Subcutaneous abdominal adipose tissue (tissue), 5 donors: Measurements from ENCODE around the gene SCGB3A1.
A peak's percentile ranks its signal among the peaks of the same experiment; 100 is the strongest.

Experiments used
- H3K27ac ChIP-seq: one replicate; pipeline ENCODE4 v1.7.0; 2013; ENCODE audit warnings: low read depth, mild to moderate bottlenecking, inconsistent platforms, low read length, moderate library complexity
- H3K27me3 ChIP-seq, 5 donors: one replicate each; pipeline ENCODE4 v1.7.0; 2013; ENCODE audit warnings: low read length in 5 of 5, inconsistent platforms in 1 of 5; ENCODE audit not compliant: control insufficient read depth in 5 of 5, insufficient read depth in 4 of 5
- H3K36me3 ChIP-seq, 5 donors: one replicate each; pipeline ENCODE4 v1.7.0; 2013; ENCODE audit warnings: low read length in 5 of 5; ENCODE audit not compliant: control insufficient read depth in 5 of 5, insufficient read depth in 5 of 5
- H3K4me1 ChIP-seq, 5 donors: one replicate each; pipeline ENCODE4 v1.7.0; 2013; ENCODE audit warnings: low read length in 5 of 5, mild to moderate bottlenecking in 3 of 5, moderate library complexity in 1 of 5; ENCODE audit not compliant: control insufficient read depth in 5 of 5, insufficient read depth in 5 of 5
- H3K4me3 ChIP-seq, 5 donors: one replicate each; pipeline ENCODE4 v1.7.0; 2013; ENCODE audit warnings: low read length in 5 of 5, low read depth in 1 of 5
- H3K9ac ChIP-seq, 5 donors: one replicate each; pipeline ENCODE4 v1.7.0; 2013; ENCODE audit warnings: low read length in 5 of 5, mild to moderate bottlenecking in 4 of 5, moderate library complexity in 3 of 5
- H3K9me3 ChIP-seq, 5 donors: one replicate each; pipeline ENCODE4 v1.7.0; 2013; ENCODE audit warnings: low read length in 5 of 5; ENCODE audit not compliant: control insufficient read depth in 5 of 5
- donor health status: healthy.
- donor health status: healthy.
- donor health status: healthy.
- donor health status: healthy.
- donor health status: healthy.

Gene SCGB3A1

GRCh38 chr5:180589771-180590542, 1.3 kb downstream of the SCGB3A1 start:
- H3K36me3 ChIP-seq = no peaks in the 10 kb centered on the region
- peak overlapping the region in 3 of 5 donors; percentile 22 to 55 (median 52) for H3K4me3 ChIP-seq
- no peak overlapping the region for H3K27ac ChIP-seq
- H3K9ac ChIP-seq = no peak overlapping the region
- H3K9me3 ChIP-seq = no peaks in the 10 kb centered on the region
- H3K27me3 ChIP-seq = peaks cover 17 to 44% (median 22%) of the 10 kb centered on the region in 5 donors
- H3K4me1 ChIP-seq = peaks cover 0 to 21% (median 14%) of the 10 kb centered on the region in 5 donors

GRCh38 chr5:180586870-180587269, 4.4 kb downstream of the SCGB3A1 start:
- no peak overlapping the region for H3K9ac ChIP-seq
- peaks cover 17 to 30% (median 18%) of the 10 kb centered on the region in 5 donors for H3K27me3 ChIP-seq
- H3K4me1 ChIP-seq = peaks cover 0 to 21% (median 14%) of the 10 kb centered on the region in 5 donors
- no peaks in the 10 kb centered on the region for H3K36me3 ChIP-seq
- no peak overlapping the region for H3K4me3 ChIP-seq
- H3K9me3 ChIP-seq = peaks cover 0 to 3% (median 0%) of the 10 kb centered on the region in 5 donors
- no peak overlapping the region for H3K27ac ChIP-seq

- no peaks in the 10 kb centered on the region for H3K36me3 ChIP-seq
- peaks cover 0 to 15% (median 8%) of the 10 kb centered on the region in 5 donors for H3K4me1 ChIP-seq
- H3K4me3 ChIP-seq = no peak overlapping the region
- no peak overlapping the region for H3K27ac ChIP-seq
- H3K9me3 ChIP-seq = peaks cover 0 to 3% (median 0%) of the 10 kb centered on the region in 5 donors
- H3K9ac ChIP-seq = no peak overlapping the region
- H3K27me3 ChIP-seq = peaks cover 17 to 30% (median 17%) of the 10 kb centered on the region in 5 donors
Measured at GRCh38 chr5:180586204-180586603, 5.1 kb downstream of the SCGB3A1 start.

GRCh38 chr5:180583738-180584137, 7.6 kb downstream of the SCGB3A1 start:
- H3K27ac ChIP-seq = no peak overlapping the region
- no peak overlapping the region for H3K9ac ChIP-seq
- H3K9me3 ChIP-seq = peaks cover 0 to 3% (median 0%) of the 10 kb centered on the region in 5 donors
- no peaks in the 10 kb centered on the region for H3K36me3 ChIP-seq
- H3K4me1 ChIP-seq = no peaks in the 10 kb centered on the region
- H3K4me3 ChIP-seq = no peak overlapping the region
- peaks cover 0 to 8% (median 3%) of the 10 kb centered on the region in 5 donors for H3K27me3 ChIP-seq

GRCh38 chr5:180580681-180581080, 10.6 kb downstream of the SCGB3A1 start:
- Histone ChIP-seq H3K27ac (no peak overlapping the region), H3K36me3 (peaks cover 5 to 14% (median 6%) of the 10 kb centered on the region in 5 donors), H3K27me3 (no peaks in the 10 kb centered on the region), H3K4me3 (no peak overlapping the region), H3K9ac (no peak overlapping the region), H3K9me3 (peaks cover 0 to 3% (median 0%) of the 10 kb centered on the region in 5 donors), H3K4me1 (no peaks in the 10 kb centered on the region)

- Histone ChIP-seq H3K27ac (no peak overlapping the region), H3K4me3 (no peak overlapping the region), H3K27me3 (no peaks in the 10 kb centered on the region), H3K4me1 (no peaks in the 10 kb centered on the region), H3K9ac (no peak overlapping the region), H3K9me3 (no peaks in the 10 kb centered on the region), H3K36me3 (peaks cover 33 to 53% (median 37%) of the 10 kb centered on the region in 5 donors)
Measured at GRCh38 chr5:180575571-180575970, 15.7 kb downstream of the SCGB3A1 start.

GRCh38 chr5:180568914-180569313, 22.4 kb downstream of the SCGB3A1 start:
- no peak overlapping the region for H3K4me3 ChIP-seq
- no peaks in the 10 kb centered on the region for H3K27me3 ChIP-seq
- H3K4me1 ChIP-seq = no peaks in the 10 kb centered on the region
- peaks cover 46 to 74% (median 47%) of the 10 kb centered on the region in 5 donors for H3K36me3 ChIP-seq
- no peaks in the 10 kb centered on the region for H3K9me3 ChIP-seq
- no peak overlapping the region for H3K9ac ChIP-seq
- no peak overlapping the region for H3K27ac ChIP-seq

GRCh38 chr5:180563994-180564393, 27.3 kb downstream of the SCGB3A1 start:
- Histone ChIP-seq H3K9me3 (no peaks in the 10 kb centered on the region), H3K9ac (no peak overlapping the region), H3K27me3 (no peaks in the 10 kb centered on the region), H3K4me1 (no peaks in the 10 kb centered on the region), H3K36me3 (peaks cover 24 to 42% (median 27%) of the 10 kb centered on the region in 5 donors), H3K27ac (no peak overlapping the region), H3K4me3 (no peak overlapping the region)

- H3K4me1 ChIP-seq = no peaks in the 10 kb centered on the region
- H3K27me3 ChIP-seq = no peaks in the 10 kb centered on the region
- no peak overlapping the region for H3K27ac ChIP-seq
- H3K9ac ChIP-seq = no peak overlapping the region
- H3K9me3 ChIP-seq = no peaks in the 10 kb centered on the region
- H3K4me3 ChIP-seq = no peak overlapping the region
- H3K36me3 ChIP-seq = peaks cover 7 to 30% (median 14%) of the 10 kb centered on the region in 5 donors
Measured at GRCh38 chr5:180558232-180558631, 33.1 kb downstream of the SCGB3A1 start.

- H3K4me1 ChIP-seq = no peaks in the 10 kb centered on the region
- H3K27me3 ChIP-seq = no peaks in the 10 kb centered on the region
- H3K27ac ChIP-seq = no peak overlapping the region
- H3K9me3 ChIP-seq = no peaks in the 10 kb centered on the region
- no peak overlapping the region for H3K9ac ChIP-seq
- H3K4me3 ChIP-seq = no peak overlapping the region
- peaks cover 5 to 29% (median 11%) of the 10 kb centered on the region in 5 donors for H3K36me3 ChIP-seq
Measured at GRCh38 chr5:180557217-180557809, 34.0 kb downstream of the SCGB3A1 start.
